AG08396 (cell line): ENCODE measurements around the gene TYK2.
"Not testable (repeated sequence)": the region's sequence is repeated elsewhere in the genome, so short reads cannot be mapped to it uniquely, and the experiment has no call there.

Experiments
- DNase-seq: peaks from one replicate; pipeline ENCODE4 v3.0.0; 2012; ENCODE audit warnings: low spot score, mixed read lengths

Gene TYK2

DNA sequence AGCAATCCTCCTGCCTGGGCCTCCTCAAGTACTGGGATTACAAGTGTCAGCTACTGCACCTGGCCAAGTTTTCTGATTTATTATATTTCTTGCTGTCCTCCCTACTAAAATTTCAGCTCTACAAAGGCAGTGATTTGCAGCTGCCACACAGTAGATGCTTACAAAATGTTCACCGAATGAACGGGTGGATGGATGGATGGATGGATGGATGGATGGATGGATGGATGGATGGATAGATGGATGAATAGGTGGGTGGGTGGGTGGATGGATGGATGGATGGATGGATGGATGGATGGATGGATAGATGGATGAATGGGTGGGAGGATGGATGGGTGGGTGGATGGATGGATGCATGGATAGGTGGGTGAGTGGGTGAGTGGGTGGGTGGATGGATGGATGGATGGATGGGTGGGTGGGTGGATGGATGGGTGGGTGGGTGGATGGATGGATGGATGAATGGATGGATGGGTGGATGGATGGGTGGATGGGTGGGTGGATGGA is 3.2 kb downstream of the TYK2 start:
- not testable (repeated sequence) for DNase-seq

DNA sequence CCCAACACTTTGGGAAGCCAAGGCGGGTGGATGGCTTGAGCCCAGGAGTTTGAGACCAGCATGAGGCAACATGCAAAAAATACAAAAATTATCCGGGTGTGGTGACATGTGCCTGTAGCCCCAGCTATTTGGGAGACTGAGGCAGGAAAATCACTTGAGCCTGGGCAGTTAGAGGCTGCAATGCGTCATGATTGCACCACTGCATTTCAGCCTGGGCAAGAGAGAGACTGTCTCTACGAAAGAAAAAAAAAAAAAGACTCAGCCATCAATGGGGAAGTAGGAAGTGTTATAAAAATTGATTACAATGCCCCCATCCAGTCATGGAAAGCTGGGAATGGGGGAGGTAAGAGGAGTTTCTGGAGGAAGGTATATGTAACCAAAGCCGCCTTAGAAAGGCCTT is 5.4 kb downstream of the TYK2 start:
- DNase-seq = no peak

DNA sequence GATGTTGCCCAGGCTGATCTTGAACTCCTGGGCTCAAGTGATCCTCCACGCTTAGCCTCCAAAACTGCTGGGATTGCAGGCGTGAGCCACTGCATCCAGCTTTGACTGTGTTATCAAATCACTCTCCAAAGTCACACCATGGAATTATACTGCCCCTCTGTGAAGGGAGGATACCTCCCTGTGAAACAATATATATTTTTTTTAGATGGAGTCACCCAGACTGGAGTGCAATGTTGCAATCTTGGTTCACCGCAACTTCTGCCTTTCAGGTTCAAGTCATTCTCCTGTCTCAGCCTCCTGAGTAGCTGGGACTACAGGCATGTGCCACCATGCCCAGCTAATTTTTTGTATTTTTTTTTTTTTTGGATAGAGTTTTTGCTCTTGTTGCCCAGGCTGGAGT is 7.7 kb downstream of the TYK2 start:
- DNase-seq = no peak

DNA sequence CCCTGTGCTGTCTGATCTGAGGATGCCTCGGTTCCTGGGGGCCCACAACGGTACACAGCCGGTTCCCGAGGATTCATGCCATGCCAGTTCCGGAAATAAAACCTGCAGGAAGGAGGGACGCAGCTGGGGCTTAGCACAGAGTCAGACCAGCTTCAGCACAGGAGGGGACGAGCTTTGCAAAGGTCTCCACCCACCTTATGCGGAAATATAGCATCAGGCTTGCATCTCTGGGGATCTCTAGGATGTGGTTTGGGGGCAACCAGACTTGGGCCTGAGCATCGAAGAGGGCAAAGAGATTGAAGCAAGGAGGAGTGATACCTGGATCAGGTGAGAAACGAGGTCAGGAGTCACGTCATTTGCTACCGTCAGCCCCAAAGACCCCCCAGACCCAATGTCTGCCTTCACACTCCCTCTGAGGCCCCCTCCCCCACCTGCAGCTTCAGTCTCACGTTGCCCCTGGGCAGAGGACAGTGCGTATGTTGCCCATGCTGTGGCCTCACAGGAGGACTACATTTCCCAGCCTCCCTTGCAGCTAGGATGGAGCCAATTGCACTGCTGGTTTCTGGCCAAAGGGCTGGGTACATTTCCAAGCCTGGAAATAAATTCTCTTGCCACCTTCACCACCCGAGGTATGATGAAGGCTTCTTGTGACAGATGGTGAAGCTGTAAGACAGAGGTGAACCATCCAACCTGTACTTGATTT is 12.1 kb downstream of the TYK2 start:
- DNase-seq = peak; percentile 23

DNA sequence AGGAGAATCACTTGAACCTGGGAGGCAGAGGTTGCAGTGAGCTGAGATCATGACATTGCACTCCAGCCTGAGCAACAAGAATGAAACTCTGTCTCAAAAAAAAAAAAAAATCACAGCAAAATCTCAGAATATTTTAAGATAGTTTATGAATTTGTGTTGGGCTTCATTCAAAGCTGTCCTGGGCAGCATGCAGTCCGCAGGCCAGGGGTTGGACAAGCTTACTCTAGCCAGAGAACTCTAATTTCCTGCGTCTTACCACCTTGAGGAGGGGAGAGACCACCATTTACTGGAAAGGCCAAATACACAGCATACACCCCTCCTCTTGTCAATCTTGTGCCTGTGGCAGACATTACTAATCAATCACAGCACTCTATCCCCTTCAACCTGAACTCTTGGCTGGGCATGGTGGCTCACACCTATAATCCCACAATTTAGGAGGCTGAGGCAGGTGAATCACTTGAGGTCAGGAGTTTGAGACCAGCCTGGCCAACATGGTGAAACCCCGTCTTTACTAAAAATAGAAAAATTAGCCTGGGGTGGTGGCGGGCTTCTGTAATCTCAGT is 13.3 kb downstream of the TYK2 start:
- not testable (repeated sequence) for DNase-seq

DNA sequence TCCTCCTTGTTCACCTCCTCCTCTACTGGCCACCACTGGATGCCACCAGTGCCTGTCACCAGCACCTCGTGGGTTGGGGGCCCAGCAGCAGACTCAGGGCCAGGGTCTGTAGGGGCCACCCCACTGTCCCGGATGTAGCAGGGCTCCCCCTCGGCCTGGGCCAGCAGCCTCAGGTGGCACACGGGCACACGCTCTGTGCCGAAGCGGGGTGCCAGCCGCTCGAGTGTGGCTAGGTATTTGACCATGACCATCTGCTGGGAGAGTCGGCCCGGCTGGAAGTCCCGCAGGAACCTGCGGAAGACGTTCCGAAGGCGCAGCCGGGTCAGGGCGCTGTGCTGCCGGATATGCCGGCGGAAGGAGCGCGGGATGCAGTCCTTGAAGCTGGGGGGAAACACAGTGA is 14.9 kb downstream of the TYK2 start:
- DNase-seq = no peak

DNA sequence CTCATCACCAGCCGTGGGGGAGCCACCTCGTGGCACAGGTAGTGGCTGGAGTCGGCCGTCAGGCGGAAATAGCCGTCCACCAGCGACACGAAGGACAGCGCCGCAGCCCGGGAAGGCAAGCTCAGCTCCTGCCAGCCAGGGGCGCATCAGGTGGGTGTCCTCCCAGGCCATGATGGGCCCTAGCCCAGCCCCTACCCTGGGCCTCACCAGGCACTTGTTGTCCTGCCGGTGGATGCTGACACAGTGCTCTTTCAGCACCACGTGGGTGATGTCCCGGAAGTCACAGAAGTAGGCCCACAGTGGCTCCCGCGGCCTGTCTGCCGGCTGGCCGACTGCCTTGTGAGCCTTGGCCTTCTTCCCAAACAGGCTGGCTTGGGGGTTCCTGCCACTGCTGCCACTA is 15.7 kb downstream of the TYK2 start:
- DNase-seq = no peak

DNA sequence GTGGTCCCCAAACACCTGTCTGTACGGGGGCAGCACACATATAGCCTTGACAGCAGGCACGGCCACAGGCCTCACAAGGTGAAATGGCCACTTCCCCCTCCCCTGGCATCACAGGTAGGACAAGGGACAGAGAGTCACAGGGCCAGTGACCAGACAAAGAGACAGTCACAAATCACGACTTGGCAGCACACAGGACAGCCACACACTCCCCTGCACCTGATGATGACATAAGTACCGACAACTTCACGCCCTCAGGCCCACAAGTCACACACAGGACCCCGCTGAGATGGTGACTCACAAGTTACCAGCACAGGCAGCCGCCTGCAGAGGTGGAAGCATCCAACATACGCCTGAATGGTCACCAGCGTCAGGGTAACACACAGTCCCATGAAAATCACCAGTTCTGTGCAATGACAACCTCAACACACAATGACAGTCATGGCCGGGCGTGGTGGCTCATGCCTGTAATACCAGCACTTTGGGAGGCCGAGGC is 16.5 kb downstream of the TYK2 start:
- no peak for DNase-seq

DNA sequence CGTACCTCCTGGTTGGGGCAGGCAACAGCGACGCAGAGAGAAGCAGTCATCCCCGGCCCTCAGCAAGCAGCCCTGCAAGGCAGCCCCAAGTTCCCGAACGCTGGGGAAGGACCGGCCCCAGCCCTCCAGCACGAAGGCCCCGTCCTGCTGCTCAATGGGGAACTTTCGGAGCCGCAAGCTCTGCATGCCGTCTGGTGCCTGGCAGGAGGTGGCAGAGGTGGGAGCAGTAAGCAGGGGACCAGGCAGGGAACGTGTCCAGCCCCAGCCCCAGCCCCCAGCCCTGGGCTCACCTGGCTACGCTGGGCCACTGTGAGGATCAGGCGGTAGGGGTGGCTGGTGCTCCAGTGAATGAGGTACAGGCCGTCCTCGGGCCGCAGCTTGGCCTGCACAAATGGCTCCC is 18.1 kb downstream of the TYK2 start:
- DNase-seq = no peak

DNA sequence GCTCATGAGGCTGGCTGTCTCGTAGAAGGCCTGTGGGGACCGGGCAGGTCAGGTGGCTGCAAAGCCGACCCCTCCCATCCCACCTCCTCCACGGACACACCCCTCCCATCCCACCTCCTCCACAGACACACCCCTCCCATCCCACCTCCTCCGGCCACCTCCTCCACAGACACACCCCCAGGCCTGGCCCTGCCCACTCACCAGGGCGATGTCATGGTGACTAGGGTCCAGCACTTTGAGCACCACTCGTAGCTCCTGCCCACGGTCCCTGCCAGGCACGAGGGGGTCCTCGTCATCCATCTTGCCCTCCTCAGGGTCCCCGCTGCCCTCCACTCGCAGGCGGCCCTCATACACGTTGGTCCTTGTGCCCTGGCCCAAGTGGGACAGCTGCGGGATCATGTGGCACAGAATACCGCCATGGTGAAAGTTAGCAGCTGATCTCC is 18.8 kb downstream of the TYK2 start:
- no peak for DNase-seq

DNA sequence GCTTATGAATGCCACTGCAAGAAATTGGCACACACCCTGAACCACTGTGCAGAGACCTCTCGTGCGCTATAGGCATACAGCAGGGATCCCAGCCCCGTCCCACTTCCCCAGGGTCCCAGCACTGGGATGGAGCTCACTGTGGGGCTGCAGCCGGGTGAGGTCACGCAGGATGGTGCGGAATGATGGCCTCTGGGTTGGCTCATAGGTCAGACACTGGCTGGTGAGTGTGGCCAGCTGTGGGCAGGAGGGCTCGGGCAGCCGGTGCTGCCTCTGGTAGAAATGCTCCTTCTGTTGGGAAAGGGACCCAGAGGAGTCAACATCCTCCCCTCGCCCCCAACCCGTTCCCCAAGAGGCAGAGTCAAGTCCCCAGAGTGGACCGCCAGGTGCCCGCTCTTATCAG is 23.9 kb downstream of the TYK2 start:
- DNase-seq = no peak

DNA sequence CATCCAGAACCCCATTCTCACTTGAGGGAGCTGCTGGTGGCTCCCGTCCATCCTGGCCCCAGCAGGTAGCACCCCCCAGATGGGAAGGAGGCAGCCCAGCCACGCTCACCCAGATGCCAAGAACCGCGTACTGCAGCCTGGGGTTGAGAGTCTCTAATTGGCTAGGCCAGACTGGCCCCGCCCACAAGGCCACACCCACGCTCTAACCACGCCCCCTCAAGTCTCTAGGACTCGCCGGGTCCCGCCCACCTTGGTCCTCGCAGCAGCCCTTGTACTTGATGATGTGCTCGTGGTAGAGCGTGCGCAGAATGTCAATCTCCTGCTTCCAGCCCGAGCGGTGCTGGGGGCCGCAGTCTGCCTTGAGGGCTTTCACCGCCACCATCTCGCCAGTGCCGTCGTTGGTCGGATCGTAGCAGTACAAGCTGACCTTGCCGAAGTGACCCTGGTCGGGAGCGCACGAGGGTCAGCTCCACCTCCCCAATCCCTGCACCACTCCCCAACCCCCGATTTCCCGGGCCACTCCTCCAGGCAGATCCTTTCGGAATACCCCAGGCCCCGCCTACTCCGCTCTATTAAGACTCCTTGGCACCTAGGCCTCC is 26.5 kb downstream of the TYK2 start:
- DNase-seq = peak; percentile 51

DNA sequence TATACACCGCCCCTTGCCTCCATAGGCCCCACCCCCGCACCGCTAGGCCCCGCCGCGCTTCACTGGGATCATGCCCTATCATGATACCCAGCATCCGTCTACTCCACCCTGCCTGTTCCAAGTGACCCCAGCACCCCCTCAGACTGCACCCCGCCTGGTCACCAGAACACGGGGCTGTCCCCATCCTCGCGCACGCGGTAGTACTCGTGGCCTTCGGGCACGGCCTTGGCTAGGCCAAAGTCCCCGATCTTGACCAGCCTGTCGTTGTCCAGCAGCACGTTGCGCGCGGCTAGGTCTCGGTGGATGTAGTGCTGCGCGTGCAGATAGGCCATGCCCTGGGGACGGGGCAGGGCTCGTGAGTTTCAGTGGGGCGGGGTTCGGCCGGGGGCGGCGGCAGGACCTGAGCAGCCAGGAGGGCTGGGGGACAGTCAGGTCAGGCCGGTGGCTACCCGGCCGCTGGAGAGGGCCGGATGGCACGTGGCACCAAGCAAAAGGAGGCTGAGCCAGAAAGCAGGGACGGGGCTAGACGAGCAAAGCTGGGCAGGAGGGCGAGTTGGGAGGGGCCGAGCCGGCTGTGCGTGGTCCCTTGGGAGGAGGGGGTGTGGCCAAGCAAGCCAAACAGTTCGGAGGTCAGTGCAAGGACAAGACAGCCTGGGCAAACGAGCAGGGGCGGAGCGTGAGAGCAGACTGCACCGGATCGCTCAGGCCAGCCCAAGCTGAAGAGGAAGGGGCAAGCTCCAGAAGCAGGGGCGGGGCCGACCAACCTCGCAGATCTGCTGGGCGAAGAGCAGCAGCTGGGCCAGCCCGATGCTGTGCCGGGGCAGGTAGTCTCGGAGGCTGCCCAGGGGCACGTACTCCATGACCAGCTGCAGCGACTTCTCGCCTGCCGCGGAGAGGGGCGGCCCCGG is 27.4 kb downstream of the TYK2 start:
- peak; percentile 5 for DNase-seq

DNA sequence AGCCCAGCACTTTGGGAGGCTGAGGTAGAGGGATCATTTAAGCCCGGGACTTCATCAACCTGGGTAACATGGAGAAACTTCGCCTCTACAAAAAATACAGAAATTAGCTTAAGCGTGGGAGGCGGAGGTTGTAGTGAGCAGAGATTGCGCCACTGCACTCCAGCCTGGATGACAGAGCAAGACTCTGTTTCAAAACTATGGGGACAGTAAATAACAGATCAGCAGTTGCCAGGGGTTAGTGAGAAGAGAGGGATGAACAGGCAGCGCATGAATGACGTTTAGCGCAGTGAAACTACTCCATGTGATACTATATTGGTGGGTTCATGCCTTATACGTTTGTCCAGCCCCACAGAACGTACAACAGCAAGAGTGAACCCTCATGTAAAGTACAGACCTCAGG is 33.9 kb downstream of the TYK2 start:
- no peak for DNase-seq

DNA sequence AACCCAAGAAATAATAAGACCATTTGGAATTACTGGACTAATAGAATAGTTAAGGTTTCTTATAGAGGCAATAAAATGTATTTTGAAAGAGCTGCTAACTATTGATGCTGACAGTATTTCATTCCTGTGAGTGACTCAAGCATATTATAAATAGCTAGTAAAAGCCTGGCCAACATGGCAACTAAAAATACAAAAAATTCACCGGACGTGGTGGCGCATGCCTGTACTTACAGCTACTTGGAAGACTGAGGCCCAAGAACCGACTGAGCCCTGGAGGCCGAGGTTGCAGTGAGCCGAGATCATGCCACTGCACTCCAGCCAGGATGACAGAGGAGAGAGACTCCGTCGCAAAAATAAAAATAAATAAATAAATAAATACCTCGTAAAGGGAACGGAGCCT is 35.6 kb downstream of the TYK2 start:
- DNase-seq = no peak

DNA sequence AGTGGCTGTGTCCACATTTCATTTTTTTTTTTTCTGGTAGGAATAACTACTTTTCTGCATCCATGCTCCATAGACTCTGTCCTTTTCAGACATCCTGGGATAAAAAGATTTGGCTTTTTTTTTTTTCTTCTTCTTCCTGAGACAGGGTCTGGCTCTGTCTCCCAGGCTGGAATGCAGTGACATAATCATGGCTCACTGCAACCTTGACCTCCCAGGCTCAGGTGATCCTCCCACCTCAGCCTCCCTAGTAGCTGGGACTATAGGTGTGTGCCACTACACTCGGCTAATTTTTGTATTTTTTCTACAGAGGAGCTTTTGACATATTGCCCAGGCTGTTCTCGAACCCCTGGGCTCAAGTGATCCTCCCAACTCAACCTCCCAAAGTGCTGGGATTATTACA is 36.9 kb downstream of the TYK2 start:
- no peak for DNase-seq

DNA sequence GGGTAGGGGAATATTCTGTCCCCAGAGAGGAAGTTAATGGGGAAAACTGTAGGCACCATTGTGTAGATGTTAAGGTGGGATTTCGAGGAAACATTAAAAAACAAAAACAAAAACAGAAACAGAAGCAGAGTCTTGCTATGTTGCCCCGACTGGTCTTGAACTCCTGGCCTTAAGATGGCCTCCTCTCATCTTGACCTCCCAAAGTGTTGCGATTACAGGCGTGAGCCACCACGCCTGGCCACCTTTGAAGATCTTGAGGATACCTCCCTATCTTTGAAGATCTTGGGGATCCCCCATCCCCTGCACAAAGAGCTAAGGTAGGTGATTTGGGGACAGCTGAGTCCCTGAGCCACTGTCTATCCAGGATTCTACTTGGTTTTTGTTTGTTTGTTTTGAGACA is 40.4 kb downstream of the TYK2 start:
- DNase-seq = no peak

DNA sequence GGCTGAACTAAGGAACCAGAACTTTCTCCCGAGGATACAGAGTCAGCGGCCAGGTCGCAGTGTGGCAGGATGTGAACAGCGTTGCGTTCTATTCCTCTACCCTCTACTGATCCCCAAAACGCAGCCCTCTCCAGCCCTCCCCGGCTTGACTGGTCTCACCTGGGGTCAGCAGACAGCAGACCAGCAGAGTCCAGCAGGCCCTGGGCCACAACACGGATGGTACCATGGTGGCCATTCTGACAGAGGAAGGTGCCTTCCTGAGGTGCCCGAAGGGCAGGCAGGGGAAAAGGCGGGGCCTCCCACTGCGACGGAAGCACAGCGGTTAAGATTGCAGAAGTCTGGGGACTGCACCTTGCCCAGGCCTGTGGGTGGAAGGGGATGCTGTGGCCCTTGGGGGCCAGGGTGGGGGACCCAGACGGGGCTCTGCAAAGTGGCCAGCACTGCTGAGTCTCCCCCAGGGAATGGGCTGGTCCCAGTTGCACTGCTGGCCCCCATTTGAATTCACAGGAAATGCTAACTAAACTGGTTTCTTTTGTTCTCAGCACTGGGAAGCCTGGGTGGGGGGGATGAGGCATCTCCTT is 40.9 kb downstream of the TYK2 start, which contains the start of gene ICAM3:
Gene ICAM3, minus strand, starts transcription at position 245 of the 581 bp plus-strand sequence. Its CDS starts 10 bp downstream, at position 235.
- no peak for DNase-seq

DNA sequence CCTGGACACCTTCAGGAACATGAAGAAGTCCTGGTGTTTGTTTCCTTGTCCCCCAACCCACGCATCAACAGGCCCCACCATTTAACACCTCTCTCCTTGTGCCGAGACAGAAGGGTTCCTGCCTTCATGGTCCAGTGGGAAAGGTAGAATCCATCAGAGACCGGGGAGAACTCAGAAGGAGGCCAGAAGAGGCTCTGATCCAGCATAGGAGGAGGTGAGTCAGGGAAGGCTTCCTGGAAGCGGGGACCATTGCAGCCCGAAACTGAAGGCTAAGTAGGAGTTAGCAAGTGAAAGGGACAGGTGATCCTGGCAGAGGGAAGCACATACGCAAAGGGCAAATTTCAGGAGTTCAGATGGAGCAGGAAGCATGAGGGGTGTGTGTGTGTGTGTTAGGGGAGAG is 41.4 kb downstream of the TYK2 start:
- DNase-seq = no peak

DNA sequence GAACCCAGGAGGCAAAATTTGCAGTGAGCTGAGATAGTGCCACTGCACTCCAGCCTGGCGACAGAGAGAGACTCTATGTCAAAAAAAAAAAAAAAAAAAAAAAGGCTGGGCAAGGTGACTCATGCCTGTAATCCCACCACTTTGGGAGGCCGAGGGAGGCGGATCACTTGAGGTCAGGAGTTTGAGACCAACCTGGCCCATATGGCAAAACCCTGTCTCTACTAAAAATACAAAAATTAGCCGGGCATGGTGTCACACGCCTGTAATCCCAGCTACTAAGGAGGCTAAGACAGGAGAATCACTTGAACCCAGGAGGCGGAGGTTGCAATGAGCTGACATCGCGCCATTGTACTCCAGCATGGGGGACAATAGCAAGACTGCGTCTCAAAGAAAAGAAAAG is 43.6 kb downstream of the TYK2 start:
- not testable (repeated sequence) for DNase-seq

DNA sequence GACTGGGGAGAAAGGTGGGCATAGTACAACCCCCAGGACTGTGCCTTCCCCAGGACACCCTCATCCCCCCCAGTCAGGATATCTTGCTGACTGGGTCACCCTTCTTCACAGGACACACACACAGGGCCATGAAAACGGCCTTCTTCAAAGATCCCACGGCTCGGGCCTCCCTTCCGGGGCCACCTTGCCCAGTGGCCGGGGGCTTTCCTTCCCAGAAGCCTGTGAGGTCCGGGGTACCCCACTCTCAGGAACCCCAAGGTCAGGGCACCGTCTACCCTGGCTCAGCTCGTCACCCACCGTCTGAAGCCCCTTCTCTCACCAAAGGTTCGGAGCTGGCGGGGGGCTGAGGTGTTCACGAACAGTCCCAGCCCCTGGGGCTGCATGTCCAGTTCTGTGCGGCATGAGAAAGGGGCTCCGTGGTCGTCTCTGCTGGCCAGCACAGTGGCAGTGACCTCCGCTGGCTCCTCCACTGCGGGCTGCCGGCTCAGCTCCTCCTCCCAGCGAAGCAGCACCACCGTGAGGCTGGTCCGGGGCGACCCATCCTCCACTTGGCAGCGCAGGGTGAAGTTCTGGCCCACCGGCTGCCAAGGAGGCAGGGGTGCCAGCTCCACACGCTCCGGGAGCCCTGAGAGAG is 44.9 kb downstream of the TYK2 start:
- no peak for DNase-seq
